ENCODE measurements around the gene PTPRA.
"Not testable (repeated sequence)": the region's sequence is repeated elsewhere in the genome, so short reads cannot be mapped to it uniquely, and the experiment has no call there.

The PTPRA gene

DNA sequence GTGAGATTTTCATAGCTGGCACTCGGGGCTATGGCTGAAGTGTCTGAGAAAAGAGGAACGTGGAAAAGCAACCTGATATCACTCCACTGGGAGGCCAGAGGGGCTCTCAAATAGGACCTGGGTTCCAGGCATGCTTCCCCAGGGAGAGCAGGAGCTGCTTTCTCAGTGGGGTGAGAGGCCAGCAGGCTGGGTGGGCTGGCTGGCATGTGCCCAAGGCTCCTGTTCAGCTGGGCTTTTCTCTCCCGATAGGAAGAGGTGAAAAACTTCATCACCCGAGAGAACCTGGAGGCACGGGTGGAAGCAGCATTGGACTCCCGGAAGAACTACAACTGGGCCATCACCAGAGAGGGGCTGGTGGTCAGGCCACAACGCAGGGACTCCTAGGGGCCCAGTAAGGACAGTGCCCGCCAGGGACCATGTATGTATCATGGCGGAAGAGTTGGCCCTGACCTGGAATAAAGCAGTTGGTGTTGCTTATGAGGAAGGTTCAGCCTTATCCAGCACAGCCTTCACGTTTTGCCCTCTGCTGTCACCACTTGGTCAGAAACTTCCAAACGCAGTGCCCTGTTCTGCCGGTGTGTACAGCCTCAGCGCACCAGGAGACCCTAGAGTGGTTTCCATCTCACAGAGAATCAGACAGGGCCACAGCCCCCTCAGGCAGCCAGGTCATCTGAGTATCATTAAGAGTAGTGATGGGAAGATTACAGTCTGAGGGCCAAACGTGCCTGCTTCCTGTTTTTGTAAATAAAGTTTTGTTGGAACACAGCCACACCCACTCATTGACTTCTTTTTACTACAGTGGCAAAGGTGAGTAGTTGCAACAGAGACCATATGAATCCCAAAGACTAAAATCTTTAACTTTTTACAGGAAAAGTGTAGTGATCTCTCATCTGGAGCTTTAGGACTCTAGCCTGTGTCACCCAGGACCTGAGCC, 174.5 kb downstream of the PTPRA start:
- FAIRE-seq (no peak), DNase-seq (ENCODE audit: insufficient read length) (no peak)
- TF ChIP-seq TAF1 (IDR thresholded peaks at IDR 0.05; ENCODE audit: borderline replicate concordance, low read depth, low read length) (no peak), POLR2A (IDR thresholded peaks at IDR 0.05; ENCODE audit: low read depth, low read length) (no peak), POLR2AphosphoS5 (IDR thresholded peaks at IDR 0.05; ENCODE audit: low read depth, low read length) (no peak)

DNA sequence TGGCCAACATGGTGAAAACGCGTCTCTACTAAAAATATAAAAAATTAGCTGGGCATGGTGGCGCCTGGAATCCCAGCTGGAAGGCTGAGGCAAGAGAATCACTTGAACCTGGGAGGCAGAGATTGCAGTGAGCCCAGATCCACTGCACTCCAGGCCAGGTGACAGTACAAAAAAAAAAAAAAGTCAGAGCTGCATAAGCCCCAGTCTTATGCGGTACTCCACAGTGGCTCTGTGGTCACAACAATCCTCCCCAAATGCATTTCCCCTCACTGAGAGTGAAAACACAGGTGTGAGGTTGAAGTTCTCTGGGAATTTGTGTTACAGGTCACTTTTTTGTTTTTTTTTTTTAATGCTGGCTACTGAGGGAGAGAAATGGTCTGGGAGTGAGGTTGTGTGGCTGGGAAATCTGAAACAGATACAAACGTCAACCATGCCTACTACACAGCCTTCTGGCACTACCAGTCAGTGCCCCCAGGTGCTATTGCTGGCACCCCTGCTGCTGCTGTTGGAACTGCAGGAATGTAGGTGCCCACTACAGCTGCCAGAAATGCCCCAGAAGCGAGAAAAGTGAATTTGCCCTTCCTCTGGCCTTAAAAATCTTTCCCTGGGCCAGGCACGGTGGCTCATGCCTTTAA, 178.2 kb downstream of the PTPRA start:
- FAIRE-seq (no peak), DNase-seq (ENCODE audit: insufficient read length) (no peak)
- TF ChIP-seq POLR2A (IDR thresholded peaks at IDR 0.05; ENCODE audit: low read depth, low read length) (no peak), POLR2AphosphoS5 (IDR thresholded peaks at IDR 0.05; ENCODE audit: low read depth, low read length) (no peak), TAF1 (IDR thresholded peaks at IDR 0.05; ENCODE audit: borderline replicate concordance, low read depth, low read length) (no peak)

GRCh38 chr20:3059489-3059888, 186.2 kb downstream of the PTPRA start:
- TF ChIP-seq POLR2AphosphoS5 (IDR thresholded peaks at IDR 0.05; ENCODE audit: low read depth, low read length) = no peak
- no peak for TF ChIP-seq POLR2A (IDR thresholded peaks at IDR 0.05; ENCODE audit: low read depth, low read length)
- no peak for TF ChIP-seq TAF1 (IDR thresholded peaks at IDR 0.05; ENCODE audit: borderline replicate concordance, low read depth, low read length)
- no peak for FAIRE-seq
- DNase-seq (ENCODE audit: insufficient read length) = no peak

DNA sequence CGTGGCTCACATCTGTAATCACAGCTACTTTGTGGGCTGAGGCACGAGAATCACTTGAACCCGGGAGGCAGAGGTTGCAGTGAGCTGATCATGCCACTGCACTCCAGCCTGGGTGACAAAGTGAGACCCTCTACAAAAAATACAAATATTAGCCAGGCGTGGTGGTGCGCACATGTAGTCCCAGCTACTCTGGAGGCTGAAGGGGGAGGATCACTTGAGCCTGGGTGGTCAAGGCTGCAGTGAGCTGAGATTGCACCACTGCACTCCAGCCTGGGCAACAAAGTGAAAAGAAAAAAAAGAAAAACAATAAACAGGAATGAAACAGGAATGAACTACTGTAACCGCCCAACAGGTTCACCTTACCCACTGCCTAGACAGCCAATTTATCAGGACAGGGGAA, 190.8 kb downstream of the PTPRA start:
- DNase-seq (ENCODE audit: insufficient read length); FAIRE-seq: not testable (repeated sequence)

GRCh38 chr20:3067139-3068014, 194.1 kb downstream of the PTPRA start:
- TF ChIP-seq POLR2A (IDR thresholded peaks at IDR 0.05; ENCODE audit: low read depth, low read length) (no peak), TAF1 (IDR thresholded peaks at IDR 0.05; ENCODE audit: borderline replicate concordance, low read depth, low read length) (no peak), POLR2AphosphoS5 (IDR thresholded peaks at IDR 0.05; ENCODE audit: low read depth, low read length) (no peak)
- no peak for FAIRE-seq

GRCh38 chr20:3068075-3068474, 194.8 kb downstream of the PTPRA start:
- DNase-seq (ENCODE audit: insufficient read length) (no peak), FAIRE-seq (no peak)

More at GRCh38 chr20:3067139-3068014, 194.1 kb downstream of the PTPRA start:
- no peak for DNase-seq (ENCODE audit: insufficient read length)

DNA sequence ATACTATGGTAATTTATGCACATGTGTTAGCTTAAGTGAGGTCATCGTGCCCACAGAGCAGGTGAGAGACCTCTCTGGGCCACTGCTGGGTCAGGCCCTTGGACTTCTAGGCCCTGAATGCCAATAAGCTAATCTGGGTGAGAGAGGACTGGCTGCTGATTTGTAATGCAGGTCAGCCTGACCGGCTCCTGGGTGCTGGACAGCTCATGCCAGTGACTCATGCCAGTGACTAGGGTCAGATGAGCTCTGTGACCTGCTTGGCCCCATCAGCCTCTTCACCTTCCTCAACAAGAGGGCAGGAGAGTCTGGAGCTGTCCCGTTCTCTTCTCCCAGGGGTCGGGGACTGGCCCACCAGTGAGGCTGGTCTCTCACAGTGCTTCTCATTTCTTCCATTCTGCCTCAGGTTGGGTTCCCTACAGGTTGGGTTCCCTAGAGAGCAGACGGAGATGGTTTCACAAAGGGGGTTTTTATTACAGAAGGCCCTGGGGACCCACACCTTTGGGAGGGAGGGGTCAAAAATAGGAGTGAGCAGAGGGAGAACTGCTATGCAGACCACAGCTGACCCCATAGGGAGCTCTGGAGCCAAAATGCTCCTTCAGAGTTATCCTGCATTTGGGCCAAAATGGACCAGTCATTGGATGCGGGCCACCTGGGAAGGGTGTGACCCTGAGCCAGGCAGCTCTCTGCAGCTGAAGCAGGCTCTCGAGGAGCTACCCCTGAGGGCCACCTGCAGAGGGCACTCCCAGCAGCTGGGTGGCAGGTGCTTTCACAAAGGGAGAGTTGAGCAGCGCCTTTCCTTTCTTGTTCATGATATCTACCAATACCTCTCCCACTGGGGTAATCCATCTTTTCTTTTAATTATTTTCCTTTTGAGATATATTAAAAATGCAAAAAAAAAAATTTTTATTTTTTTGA, 196.0 kb downstream of the PTPRA start:
- no peak for DNase-seq (ENCODE audit: insufficient read length)
- TF ChIP-seq POLR2A (IDR thresholded peaks at IDR 0.05; ENCODE audit: low read depth, low read length) (no peak), POLR2AphosphoS5 (IDR thresholded peaks at IDR 0.05; ENCODE audit: low read depth, low read length) (no peak)
- no peak for FAIRE-seq

More at GRCh38 chr20:3068075-3068474, 194.8 kb downstream of the PTPRA start:
- no peak for TF ChIP-seq POLR2A (IDR thresholded peaks at IDR 0.05; ENCODE audit: low read depth, low read length)
- no peak for TF ChIP-seq TAF1 (IDR thresholded peaks at IDR 0.05; ENCODE audit: borderline replicate concordance, low read depth, low read length)
- TF ChIP-seq POLR2AphosphoS5 (IDR thresholded peaks at IDR 0.05; ENCODE audit: low read depth, low read length) = no peak

GRCh38 chr20:3070725-3071124, 197.4 kb downstream of the PTPRA start:
- FAIRE-seq (no peak), DNase-seq (ENCODE audit: insufficient read length) (no peak)
- no peak for TF ChIP-seq TAF1 (IDR thresholded peaks at IDR 0.05; ENCODE audit: borderline replicate concordance, low read depth, low read length)
- TF ChIP-seq POLR2AphosphoS5 (IDR thresholded peaks at IDR 0.05; ENCODE audit: low read depth, low read length) = no peak
- no peak for TF ChIP-seq POLR2A (IDR thresholded peaks at IDR 0.05; ENCODE audit: low read depth, low read length)

- TF ChIP-seq POLR2AphosphoS5 (IDR thresholded peaks at IDR 0.05; ENCODE audit: low read depth, low read length) (no peak), TAF1 (IDR thresholded peaks at IDR 0.05; ENCODE audit: borderline replicate concordance, low read depth, low read length) (no peak), POLR2A (IDR thresholded peaks at IDR 0.05; ENCODE audit: low read depth, low read length) (no peak)
- DNase-seq (ENCODE audit: insufficient read length) (no peak), FAIRE-seq (no peak)
Observed at GRCh38 chr20:3071266-3071609, 198.0 kb downstream of the PTPRA start.

GRCh38 chr20:3071610-3072529, 198.6 kb downstream of the PTPRA start, which contains the start of gene OXT:
OXT (plus strand) TSS chr20:3071620; CDS start chr20:3071656, 36 bp downstream.
- DNase-seq (ENCODE audit: insufficient read length) (no peak), FAIRE-seq (no peak)
- no peak for TF ChIP-seq TAF1 (IDR thresholded peaks at IDR 0.05; ENCODE audit: borderline replicate concordance, low read depth, low read length)
- no peak for TF ChIP-seq POLR2AphosphoS5 (IDR thresholded peaks at IDR 0.05; ENCODE audit: low read depth, low read length)
- no peak for TF ChIP-seq POLR2A (IDR thresholded peaks at IDR 0.05; ENCODE audit: low read depth, low read length)

Data from GM12892 (cell line).